ENCODE data around the gene CDK5R2.

Gene CDK5R2

DNA sequence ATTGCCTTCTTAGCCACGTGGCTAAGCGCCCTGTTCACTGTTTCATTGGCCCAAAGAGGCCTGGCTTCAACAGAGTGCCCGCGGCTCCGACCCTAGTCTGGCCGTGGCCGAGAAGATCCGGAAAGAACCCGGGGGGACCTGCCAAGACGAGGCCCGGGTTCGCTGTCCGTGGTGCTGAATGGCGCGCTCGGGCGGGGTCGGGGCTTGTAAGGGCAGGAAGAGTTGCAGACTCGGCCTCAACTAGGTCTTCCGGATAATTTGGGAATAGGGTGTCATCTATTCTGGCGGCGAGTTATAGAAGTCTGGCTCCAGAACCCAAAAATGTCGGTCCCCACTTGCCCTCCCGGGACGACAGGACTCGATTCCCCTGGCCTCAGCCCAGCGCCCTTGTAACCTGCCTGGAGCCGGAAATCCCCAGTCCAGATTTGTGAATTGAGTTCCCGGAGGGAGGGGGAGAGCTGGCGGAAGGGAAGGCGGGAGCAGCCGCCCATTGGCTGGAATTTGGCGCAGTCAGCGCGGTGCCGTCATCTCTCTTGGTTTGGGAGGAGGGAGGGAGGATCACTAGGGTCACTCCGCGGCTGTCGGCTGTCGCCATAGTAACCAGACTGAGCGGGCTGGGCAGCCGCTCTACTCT, 3.5 kb downstream of the CDK5R2 start:
- no peak for DNase-seq

DNA sequence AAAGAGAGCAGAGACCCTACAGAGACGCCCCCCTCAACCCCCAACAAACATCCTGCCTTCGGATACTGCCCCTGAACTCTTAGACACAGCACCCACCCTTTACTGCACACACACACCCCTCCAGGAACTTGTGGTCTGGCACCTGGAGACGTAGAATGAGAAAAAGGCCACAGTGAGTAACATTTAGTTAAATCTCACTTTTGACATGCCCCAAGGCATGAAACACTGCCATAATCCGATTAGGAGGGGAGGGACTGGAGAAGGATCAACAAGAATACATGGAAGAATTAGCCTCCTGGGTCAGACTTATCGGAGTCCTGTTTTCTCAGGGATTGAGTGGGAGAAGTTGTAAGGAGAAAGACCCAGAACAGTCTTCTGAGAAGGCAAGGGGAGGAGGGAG, 4.1 kb downstream of the CDK5R2 start:
- no peak for DNase-seq

GRCh38 chr2:218964041-218964771, 4.7 kb downstream of the CDK5R2 start:
- DNase-seq, result no peak

- DNase-seq, result no peak
Observed at GRCh38 chr2:218970894-218971293, 11.4 kb downstream of the CDK5R2 start.

GRCh38 chr2:218975060-218975777, 15.8 kb downstream of the CDK5R2 start:
- no peak for DNase-seq

DNA sequence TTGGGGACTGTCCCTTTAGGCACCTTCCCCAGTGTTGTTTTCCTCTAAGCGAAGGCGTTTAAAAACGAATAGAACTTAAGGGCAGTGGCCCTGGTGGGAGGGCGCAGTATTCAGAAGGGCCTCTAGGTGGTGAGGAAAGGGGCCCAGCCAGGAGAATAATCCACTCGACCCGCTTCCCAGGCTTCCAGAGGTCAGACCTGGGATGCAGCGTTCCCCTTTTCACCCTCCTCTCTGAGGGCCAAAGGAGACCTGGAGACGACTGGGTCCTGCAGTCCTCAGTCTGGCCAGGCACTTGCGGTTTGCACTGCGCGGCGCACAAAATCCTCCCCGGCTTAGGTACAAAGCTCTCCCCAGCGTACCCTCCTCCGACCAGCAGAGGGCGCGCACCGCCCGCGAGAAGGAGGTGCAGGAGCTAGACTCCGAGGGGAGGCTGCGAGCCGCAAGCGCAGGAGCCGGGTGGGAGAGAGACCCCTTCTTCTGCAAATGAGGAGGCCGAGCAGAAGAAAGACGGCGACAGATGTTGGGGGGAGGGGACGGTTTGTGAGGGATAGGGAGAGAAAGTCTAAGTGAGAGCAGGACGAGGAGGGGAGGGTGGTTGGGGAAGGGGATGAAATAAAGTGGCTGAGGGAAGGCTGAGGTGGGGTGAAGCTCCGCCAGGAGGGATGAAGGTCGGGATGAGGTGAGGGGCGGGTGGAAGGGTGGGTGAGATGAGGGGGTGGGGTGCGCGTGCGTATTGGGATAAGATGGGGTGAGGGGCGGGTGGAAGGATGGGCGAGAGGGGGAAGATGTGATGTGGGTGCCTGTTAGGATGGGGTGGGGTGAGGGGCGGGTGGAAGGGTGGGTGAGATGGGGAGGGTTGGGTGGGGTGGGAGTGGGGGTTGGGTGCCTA, 20.6 kb downstream of the CDK5R2 start:
- peak; percentile 88 for DNase-seq

DNA sequence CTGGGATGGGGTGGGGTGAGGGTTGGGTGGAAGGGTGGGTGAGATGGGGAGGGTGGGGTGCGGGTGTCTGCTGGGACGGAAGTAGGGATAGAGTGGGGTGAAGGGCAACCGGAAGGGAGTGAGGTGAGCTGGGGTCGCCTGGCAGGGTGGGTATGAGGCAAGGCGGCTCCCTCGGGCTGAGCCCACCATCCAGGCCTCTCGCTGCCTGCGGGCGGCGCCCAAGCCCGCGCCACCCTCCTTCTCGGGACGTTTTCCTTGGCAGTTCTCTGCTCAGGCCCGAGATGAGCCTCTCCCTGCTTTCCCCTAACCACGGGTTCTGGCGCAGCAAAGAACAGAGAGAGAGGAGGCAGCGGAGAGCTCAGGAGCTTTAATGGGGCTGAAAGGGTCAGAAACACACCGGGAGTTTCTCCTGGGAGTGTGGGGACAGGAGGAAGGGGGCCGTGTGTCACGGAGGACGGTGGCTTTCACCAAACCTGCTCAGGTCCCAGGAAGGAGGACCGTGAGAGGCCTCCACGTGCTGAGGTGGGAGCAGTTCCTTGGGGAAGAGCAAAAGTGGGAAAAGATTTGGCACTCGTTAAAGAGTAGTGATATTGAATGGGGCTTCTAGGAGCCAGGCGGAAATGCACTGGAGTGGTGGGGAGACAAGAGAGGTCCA, 21.4 kb downstream of the CDK5R2 start:
- DNase-seq, result no peak

- no peak for DNase-seq
Observed at GRCh38 chr2:218981390-218981880, 22.0 kb downstream of the CDK5R2 start.

- DNase-seq, result no peak
Observed at GRCh38 chr2:218981881-218982585, 22.6 kb downstream of the CDK5R2 start.

DNA sequence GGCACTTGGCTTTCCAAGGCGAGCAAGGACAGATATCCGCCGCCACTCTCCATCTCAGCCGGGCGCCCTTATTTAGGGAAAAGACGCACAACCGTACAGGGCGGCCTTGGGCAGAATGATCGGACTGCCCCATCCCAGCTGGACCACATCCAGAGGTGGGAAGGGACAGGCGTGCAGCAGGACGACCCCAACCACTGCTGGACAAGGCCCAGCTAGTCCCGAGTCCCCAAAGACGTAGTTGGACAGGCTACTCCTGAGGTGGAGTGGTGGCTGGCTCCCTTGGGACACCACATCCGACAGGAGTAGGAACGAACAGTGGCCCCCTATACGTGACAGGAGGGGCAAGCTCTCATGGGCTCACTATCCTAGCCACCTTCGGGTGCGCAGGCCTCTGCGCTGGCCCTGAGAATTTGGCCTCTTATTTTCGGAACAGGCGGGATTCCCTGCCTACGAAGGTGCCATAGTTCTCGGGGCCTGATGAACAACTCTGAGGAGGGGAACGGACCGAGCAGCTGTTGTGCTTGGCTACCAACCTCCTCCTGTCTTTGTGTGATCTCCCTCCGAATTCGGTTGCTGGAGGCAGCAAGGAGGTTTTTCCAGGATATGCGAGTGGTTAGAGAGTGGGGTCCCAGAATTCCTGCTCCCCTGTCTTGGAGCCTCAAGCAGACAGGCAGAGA, 23.3 kb downstream of the CDK5R2 start:
- DNase-seq, result no peak

DNA sequence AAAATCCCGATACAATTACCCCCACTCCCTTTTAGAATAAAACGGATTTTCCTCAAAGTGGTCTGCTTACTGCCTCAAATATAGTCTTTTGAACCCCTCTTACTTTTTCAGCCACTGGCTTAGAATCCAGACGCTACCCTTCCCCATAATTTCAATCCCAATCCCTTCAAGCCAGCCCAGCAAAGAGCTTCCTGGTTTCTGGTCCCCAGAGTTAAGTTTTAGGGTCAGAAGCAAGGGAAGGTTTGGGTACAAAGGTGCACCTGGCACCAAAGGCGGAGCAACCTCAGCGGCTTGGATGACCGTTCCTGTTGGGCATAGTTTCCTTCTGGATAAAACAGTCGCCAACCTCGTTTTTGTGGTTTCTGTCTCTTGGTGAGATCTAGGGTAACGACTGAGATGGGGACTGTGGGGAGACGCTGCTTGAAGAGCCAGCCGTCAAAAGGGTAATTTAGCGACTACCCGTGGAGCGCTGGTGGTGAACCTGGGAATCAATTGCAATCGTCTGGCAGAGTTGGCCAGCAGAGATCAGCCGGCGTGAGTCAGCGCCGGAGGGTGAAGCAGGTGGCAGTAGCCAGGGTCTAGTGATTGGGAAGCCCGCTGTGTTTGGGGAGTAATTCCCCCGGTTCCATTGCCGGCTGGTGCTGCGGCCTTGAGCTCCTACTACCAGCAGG, 23.9 kb downstream of the CDK5R2 start:
- DNase-seq, result no peak

DNA sequence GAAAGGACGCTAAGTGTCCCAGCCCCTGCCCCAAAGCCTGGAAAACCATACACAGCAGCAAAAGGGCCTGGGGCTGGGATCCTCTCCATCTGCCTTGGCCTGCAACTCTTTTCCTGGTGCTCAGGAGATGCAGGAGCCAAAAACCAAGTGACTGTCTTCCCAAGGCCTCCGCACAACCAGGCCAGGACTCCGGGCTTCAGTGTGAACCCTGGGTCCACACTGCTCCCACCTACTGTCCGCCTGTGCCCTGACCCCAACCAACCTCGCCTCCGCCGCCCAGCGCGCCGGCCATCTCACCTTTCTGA, 24.4 kb downstream of the CDK5R2 start:
- no peak for DNase-seq

GRCh38 chr2:218984239-218985020, 25.0 kb downstream of the CDK5R2 start:
- DNase-seq, result no peak

- no peak for DNase-seq
Observed at GRCh38 chr2:218985021-218985324, 25.5 kb downstream of the CDK5R2 start, which contains the start of gene FEV. FEV (minus strand) TSS chr2:218985184; CDS start chr2:218985075, 109 bp downstream.

- DNase-seq, result no peak
Observed at GRCh38 chr2:218985325-218986091, 26.0 kb downstream of the CDK5R2 start.

- no peak for DNase-seq
Observed at GRCh38 chr2:218986148-218986761, 26.8 kb downstream of the CDK5R2 start.

- DNase-seq, result no peak
Observed at GRCh38 chr2:218988164-218988563, 28.7 kb downstream of the CDK5R2 start.

- no peak for DNase-seq
Observed at GRCh38 chr2:218988650-218989049, 29.2 kb downstream of the CDK5R2 start.

GRCh38 chr2:218990052-218990451, 30.6 kb downstream of the CDK5R2 start:
- no peak for DNase-seq
